Brain microvascular endothelial cell (primary cell): Measurements from ENCODE around the gene CACNA1E.
A peak's percentile ranks its signal among the peaks of the same experiment; 100 is the strongest.

ENCODE experiments used
- DNase-seq: peaks from one replicate; pipeline ENCODE4 v3.0.0-alpha.2; 2020
- H3K27ac ChIP-seq: fragments of 250-450 bp; sonication (Bioruptor Pico); 2 replicates; pipeline ENCODE4 v1.5.1; 2020; ENCODE audit warnings: mild to moderate bottlenecking, moderate library complexity
- H3K27me3 ChIP-seq: fragments of 250-450 bp; sonication (Bioruptor Pico); replicated peaks from 2 replicates; pipeline ENCODE4 v1.5.1; 2020; ENCODE audit warnings: mild to moderate bottlenecking
- H3K36me3 ChIP-seq: fragments of 250-450 bp; sonication (Bioruptor Pico); replicated peaks from 2 replicates; pipeline ENCODE4 v1.5.1; 2020; ENCODE audit warnings: mild to moderate bottlenecking
- H3K4me3 ChIP-seq: 2 replicates; pipeline ENCODE4 v1.5.1; 2011; ENCODE audit warnings: low read depth, mild to moderate bottlenecking, control low read depth, low read length, moderate library complexity
- in situ Hi-C: cut with HindIII; loops from 2 replicates; pipeline ENCODE4 v1.10.0; 2017; ENCODE audit warnings: low sequenced_read_pairs, low pct_ligation_motif_present
- TF ChIP-seq, protein P1 (sequence below): IDR thresholded peaks from 2 replicates; pipeline ENCODE4 v1.5.1; 2011; ENCODE audit warnings: low read depth, mild to moderate bottlenecking, moderate library complexity, low read length, control low read depth, inconsistent platforms; ENCODE audit errors: missing control alignments

The CACNA1E gene

DNA sequence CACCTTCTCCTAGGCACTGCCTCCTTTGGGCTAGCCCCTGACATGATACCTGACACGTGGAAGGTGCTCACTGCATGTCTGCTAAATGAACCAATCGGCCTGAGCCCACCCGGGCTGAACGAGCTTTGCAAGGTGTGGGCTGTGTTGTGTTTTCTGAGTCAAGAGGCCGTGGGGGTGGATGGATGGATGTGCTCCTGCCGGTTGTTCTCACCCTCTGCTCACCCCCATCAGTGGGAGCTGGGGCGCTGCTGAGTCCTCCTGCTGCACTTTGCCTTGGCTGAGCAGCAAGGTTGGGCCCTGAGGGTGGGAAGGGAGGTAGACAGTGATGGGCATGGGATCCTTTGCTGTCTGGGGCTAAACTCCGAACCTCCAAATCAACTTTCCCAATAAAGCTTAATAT is 6.7 kb upstream of the CACNA1E start:
- TF ChIP-seq, protein P1, sequence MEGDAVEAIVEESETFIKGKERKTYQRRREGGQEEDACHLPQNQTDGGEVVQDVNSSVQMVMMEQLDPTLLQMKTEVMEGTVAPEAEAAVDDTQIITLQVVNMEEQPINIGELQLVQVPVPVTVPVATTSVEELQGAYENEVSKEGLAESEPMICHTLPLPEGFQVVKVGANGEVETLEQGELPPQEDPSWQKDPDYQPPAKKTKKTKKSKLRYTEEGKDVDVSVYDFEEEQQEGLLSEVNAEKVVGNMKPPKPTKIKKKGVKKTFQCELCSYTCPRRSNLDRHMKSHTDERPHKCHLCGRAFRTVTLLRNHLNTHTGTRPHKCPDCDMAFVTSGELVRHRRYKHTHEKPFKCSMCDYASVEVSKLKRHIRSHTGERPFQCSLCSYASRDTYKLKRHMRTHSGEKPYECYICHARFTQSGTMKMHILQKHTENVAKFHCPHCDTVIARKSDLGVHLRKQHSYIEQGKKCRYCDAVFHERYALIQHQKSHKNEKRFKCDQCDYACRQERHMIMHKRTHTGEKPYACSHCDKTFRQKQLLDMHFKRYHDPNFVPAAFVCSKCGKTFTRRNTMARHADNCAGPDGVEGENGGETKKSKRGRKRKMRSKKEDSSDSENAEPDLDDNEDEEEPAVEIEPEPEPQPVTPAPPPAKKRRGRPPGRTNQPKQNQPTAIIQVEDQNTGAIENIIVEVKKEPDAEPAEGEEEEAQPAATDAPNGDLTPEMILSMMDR = no peak
- Histone ChIP-seq H3K27me3 (peaks cover 8% of the 10 kb centered on the region), H3K4me3 (no peak overlapping the region), H3K36me3 (no peaks in the 10 kb centered on the region), H3K27ac (no peak overlapping the region)
- in situ Hi-C loops = no loop called here
- DNase-seq = no peak

DNA sequence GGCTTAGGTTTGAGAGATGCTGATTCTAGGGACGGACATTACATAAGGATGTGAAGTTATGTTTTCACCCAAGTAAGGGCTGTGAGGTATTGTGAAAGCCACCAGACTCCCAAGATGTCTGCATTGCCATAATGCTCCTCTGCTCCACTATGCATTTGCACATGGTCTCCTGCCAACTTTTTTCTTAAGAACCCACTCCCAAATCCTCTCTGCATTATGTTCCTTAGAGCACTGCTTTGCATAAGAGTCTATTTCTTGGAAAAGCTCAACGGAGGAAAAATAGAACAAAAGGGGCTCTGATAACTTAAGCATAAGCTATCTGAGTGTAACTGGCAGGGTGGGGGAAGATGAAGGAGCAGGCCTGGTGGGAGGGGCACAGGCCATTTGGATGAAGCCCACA is 5.0 kb upstream of the CACNA1E start:
- in situ Hi-C loops = no loop called here
- H3K36me3 ChIP-seq = no peaks in the 10 kb centered on the region
- H3K27ac ChIP-seq = no peak overlapping the region
- TF ChIP-seq, protein P1 = no peak
- peaks cover 25% of the 10 kb centered on the region for H3K27me3 ChIP-seq
- no peak for DNase-seq
- no peak overlapping the region for H3K4me3 ChIP-seq

DNA sequence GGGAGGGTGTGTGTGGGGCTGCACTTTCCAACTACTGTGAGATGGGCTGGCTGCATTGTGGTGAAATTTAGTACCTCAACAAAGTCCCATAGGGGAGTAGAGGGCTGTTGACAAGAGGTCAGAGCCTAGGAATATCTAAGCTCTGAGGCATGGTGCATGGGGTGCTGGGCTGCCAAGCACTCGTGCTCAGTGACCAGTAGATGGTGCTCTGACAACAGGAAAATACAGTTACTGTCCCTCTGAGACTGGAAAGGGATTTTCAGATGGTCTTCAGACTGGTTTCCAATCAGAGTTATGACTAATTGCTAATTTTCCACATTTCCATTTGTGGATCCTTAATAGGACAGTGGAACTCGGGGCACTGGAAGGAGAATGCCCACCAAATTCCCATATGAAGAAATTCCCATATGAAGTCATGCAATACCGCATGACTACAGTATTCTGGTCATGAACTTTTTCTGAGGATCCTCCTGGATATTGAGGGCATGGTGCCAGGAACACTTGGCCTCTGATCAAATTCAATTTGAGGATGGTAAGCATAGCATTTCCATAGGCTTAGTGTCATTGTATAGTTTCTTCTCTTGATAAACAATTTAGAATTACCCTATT is 4.1 kb upstream of the CACNA1E start:
- TF ChIP-seq, protein P1 = peak; percentile 82
- Histone ChIP-seq H3K27ac (no peak overlapping the region), H3K4me3 (no peak overlapping the region), H3K27me3 (peaks cover 31% of the 10 kb centered on the region), H3K36me3 (no peaks in the 10 kb centered on the region)
- in situ Hi-C loops = no loop called here
- peak; percentile 47 for DNase-seq

DNA sequence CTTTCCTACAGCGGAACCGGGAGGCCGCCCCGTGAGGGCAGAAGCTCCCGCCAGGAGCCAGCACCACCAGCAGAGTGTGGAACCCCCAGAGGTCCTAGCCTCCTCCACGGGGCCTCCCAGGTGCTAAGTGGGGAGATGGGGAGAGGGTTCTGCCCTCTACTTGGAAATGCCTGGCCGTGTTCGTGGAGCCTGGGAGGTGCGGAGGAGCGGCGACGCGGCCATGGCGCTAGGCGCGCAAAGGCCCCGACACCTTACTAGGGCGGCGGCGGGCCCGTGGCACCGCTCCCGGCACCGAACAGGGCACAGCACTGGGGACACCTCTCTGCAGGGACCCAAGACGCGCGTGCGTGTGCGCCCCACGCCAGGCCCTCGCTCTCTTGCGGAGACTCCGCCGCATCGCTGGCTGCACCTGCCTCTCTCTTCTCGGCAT is 1.3 kb upstream of the CACNA1E start:
- Histone ChIP-seq H3K36me3 (no peaks in the 10 kb centered on the region), H3K27ac (no peak overlapping the region), H3K4me3 (no peak overlapping the region), H3K27me3 (peaks cover 53% of the 10 kb centered on the region)
- no peak for DNase-seq
- TF ChIP-seq, protein P1 = no peak
- in situ Hi-C loops = no loop called here

DNA sequence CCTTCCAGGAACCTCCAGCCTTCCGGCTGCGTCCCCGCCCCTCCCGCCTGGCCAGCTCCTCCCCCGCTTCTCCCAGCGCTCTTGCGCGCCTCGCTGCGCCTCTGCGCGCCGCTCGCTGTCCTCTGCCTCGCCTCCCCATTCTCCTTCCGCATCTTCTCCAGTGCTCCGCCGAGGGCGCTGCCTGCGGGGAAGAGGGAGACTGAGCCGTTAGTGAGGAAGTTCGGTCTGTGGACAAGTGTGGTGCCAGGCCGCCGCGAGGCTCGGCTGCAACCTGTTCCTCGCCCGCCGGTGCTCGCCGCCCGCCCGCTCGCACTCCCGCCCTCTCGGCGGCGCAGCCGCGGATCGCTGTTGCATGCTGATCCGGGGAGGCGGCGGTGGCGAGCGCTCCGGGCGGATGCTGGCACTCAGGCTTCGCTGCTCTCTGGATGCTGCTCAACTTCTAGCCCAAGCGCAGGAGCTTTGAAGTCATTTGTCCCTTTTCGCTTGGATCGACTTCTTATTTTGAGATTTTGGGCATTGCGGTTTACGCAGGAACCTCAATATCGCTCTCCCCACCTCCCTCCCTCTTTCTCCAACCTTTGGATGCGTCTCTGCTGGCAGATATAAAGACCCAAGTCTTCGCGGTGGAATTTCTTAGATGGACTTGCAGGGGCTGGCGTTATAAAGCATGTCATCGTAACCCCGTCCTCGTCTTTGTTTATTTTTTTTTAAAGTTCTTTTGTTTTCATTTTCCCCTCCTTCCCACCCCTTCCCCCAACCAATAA is 614 bp upstream of the CACNA1E start:
- DNase-seq = no peak
- in situ Hi-C loops = no loop called here
- Histone ChIP-seq H3K27me3 (peaks cover 53% of the 10 kb centered on the region), H3K4me3 (no peak overlapping the region), H3K36me3 (no peaks in the 10 kb centered on the region), H3K27ac (no peak overlapping the region)
- TF ChIP-seq, protein P1 = no peak
